ENCODE results near the gene PRC1. TPM values are rescaled to one million over a fixed set of nuclear protein-coding genes. Genes with fewer than 3 reads are reported as not detected.

PRC1 gene
- total and polyA plus RNA-seq, 2 of the 13 experiments (the other 11 are each of a cell fraction or from before 2014, with no cell fraction given), result 137 to 162 TPM

DNA sequence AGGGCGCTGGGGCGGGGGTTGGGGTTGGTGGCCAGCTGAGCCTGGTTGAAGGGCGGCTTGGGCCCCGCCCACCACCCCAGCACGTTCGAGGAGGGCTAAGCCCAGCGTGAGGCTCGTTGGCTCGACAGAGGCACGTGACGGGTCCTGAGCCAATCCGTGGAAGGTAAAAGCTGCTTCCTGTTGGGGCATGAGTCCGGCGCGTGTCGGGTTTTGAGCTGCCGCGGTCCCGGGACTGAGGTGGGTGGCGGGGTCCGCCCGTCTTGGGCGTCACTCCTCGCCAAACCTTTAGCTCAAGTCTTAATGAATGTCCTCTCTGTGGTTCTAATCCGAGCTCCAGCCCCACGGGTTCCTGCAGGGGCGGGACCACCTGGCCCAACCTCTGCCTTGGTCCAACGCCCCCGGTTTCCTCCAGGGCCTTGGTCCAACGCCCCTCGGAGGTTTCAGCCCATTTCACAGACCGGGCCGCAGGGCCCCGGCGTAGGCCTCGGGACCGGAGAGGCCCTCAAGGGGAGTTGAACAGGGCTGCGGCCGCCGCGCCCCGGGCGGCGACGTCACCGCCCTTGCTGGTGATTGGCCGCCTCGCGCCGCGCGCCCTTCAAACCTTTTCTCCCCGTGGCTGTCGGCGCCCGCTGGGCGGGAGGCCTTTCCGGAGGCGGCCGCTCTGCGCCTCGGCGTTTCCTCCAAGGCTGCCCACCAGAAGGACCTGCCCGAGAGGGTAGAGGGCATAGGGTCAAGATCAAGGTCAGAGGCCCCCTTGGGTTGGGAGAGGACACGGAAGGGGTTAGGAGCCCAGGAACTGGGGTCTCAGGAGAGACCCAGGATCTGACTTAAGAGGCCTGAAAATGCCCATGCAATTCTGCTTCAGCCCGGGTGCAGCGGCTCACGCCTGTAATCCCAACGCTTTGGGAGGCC lies 39.4 kb downstream of the PRC1 start, which contains the start of gene RCCD1 (continued):
- TF ChIP-seq HDAC6 (IDR thresholded peaks at IDR 0.05; ENCODE audit: low read depth, low read length) (no peak), NFE2L2 (IDR thresholded peaks at IDR 0.05; ENCODE audit: low read length) (no peak), ZNF264 (CRISPR knock-in tag; IDR thresholded peaks at IDR 0.05) (peak; percentile 68), JUND (CRISPR knock-in tag; IDR thresholded peaks at IDR 0.05) (0 out of 2 replicates have a peak, but pooled peaks have one; percentile 33), KLF15 (CRISPR knock-in tag; IDR thresholded peaks at IDR 0.05; ENCODE audit: borderline replicate concordance) (no peak), ZKSCAN1 (IDR thresholded peaks at IDR 0.05; ENCODE audit: low read length) (no peak), CCAR2 (optimal IDR thresholded peaks at IDR 0.05; ENCODE audit: low read depth, low read length) (no peak), TBL1XR1 (IDR thresholded peaks at IDR 0.05; ENCODE audit: borderline replicate concordance, low read length, partially characterized antibody) (no peak), CEBPZ (IDR thresholded peaks at IDR 0.05; ENCODE audit: low read length) (no peak), NFYC (CRISPR knock-in tag; IDR thresholded peaks at IDR 0.05) (peak; percentile 85), IRF2 (CRISPR knock-in tag; IDR thresholded peaks at IDR 0.05) (0 out of 2 replicates have a peak, but pooled peaks have one; percentile 26)
- TF ChIP-seq, protein P1, sequence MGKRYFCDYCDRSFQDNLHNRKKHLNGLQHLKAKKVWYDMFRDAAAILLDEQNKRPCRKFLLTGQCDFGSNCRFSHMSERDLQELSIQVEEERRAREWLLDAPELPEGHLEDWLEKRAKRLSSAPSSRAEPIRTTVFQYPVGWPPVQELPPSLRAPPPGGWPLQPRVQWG (CRISPR knock-in tag; IDR thresholded peaks at IDR 0.05; ENCODE audit: borderline replicate concordance, low read depth), result no peak
- TF ChIP-seq, protein P2, sequence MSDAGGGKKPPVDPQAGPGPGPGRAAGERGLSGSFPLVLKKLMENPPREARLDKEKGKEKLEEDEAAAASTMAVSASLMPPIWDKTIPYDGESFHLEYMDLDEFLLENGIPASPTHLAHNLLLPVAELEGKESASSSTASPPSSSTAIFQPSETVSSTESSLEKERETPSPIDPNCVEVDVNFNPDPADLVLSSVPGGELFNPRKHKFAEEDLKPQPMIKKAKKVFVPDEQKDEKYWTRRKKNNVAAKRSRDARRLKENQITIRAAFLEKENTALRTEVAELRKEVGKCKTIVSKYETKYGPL (CRISPR knock-in tag; IDR thresholded peaks at IDR 0.05), result no peak
- TF ChIP-seq, protein P3, sequence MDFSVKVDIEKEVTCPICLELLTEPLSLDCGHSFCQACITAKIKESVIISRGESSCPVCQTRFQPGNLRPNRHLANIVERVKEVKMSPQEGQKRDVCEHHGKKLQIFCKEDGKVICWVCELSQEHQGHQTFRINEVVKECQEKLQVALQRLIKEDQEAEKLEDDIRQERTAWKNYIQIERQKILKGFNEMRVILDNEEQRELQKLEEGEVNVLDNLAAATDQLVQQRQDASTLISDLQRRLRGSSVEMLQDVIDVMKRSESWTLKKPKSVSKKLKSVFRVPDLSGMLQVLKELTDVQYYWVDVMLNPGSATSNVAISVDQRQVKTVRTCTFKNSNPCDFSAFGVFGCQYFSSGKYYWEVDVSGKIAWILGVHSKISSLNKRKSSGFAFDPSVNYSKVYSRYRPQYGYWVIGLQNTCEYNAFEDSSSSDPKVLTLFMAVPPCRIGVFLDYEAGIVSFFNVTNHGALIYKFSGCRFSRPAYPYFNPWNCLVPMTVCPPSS (IDR thresholded peaks at IDR 0.05), result no peak
- TF ChIP-seq, protein P4, sequence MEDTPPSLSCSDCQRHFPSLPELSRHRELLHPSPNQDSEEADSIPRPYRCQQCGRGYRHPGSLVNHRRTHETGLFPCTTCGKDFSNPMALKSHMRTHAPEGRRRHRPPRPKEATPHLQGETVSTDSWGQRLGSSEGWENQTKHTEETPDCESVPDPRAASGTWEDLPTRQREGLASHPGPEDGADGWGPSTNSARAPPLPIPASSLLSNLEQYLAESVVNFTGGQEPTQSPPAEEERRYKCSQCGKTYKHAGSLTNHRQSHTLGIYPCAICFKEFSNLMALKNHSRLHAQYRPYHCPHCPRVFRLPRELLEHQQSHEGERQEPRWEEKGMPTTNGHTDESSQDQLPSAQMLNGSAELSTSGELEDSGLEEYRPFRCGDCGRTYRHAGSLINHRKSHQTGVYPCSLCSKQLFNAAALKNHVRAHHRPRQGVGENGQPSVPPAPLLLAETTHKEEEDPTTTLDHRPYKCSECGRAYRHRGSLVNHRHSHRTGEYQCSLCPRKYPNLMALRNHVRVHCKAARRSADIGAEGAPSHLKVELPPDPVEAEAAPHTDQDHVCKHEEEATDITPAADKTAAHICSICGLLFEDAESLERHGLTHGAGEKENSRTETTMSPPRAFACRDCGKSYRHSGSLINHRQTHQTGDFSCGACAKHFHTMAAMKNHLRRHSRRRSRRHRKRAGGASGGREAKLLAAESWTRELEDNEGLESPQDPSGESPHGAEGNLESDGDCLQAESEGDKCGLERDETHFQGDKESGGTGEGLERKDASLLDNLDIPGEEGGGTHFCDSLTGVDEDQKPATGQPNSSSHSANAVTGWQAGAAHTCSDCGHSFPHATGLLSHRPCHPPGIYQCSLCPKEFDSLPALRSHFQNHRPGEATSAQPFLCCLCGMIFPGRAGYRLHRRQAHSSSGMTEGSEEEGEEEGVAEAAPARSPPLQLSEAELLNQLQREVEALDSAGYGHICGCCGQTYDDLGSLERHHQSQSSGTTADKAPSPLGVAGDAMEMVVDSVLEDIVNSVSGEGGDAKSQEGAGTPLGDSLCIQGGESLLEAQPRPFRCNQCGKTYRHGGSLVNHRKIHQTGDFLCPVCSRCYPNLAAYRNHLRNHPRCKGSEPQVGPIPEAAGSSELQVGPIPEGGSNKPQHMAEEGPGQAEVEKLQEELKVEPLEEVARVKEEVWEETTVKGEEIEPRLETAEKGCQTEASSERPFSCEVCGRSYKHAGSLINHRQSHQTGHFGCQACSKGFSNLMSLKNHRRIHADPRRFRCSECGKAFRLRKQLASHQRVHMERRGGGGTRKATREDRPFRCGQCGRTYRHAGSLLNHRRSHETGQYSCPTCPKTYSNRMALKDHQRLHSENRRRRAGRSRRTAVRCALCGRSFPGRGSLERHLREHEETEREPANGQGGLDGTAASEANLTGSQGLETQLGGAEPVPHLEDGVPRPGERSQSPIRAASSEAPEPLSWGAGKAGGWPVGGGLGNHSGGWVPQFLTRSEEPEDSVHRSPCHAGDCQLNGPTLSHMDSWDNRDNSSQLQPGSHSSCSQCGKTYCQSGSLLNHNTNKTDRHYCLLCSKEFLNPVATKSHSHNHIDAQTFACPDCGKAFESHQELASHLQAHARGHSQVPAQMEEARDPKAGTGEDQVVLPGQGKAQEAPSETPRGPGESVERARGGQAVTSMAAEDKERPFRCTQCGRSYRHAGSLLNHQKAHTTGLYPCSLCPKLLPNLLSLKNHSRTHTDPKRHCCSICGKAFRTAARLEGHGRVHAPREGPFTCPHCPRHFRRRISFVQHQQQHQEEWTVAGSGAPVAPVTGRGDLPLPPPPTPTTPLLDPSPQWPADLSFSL (CRISPR knock-in tag; IDR thresholded peaks at IDR 0.05), result no peak

All from HepG2 (cell line).